Activated CD4-positive, CD25-positive, alpha-beta regulatory T cell treated with anti-CD3 and anti-CD28 coated beads, Interleukin-2, amount 50 U/mL, for 72 hours (primary cell): ENCODE measurements around the gene ZMIZ1.

Experiments
- DNase-seq: peaks from one replicate; pipeline ENCODE4 v3.0.0; 2021

The ZMIZ1 gene

DNA sequence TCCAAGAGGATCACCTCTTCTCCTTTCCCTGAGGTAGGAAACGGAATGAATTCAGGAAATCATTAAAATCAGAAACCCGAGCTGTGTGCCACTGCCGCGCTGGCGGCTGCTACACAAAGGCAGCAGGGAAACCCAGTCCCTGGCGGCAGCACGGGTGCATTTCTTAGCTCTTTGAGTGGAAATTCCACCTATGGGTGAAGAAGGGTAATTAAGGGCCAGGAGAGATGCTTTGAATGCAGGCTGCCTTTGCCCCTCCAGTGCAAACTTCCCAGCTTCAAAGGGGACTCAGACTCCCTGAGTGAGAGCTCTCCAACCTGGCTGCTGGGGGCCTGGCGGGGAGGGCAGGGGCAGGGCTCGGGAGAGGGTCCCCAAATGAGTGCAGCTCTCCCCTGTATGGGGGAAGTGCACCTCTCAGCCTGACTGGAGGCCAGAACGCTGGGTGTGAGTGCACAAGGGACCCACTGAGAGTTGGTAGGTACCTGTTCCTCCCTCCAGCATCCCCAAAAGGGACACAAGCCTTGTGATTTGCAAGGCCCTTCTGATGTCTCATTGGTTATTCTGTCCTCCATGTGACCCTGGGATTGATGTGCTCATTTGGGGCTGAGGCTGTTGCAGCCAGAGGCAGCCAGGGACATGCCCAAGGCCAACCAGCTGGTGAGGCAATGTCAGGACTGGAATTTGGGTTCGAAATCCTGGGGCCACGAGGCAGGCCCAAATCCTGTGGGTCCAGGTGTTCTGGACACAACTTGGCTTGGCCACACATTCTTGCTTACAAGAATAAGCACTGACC, 16.3 kb upstream of the ZMIZ1 start:
- no peak for DNase-seq

DNA sequence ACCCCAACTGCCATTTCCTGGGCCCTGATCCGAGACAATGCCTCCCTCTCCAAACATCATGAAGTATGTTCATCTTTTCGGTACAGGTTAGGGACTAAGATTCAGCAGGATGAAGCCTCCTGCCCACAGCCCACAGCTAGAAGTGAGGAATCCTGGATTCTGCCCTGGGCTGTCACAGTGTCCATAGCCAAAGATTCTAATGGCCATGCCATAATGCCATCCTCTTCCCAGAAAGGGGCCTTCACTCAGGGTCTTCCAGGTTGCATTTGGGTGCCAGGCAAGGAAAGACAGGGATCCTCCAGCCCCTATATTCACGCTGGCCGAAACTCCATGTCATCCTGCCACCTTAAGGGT, 15.7 kb upstream of the ZMIZ1 start:
- DNase-seq = no peak

DNA sequence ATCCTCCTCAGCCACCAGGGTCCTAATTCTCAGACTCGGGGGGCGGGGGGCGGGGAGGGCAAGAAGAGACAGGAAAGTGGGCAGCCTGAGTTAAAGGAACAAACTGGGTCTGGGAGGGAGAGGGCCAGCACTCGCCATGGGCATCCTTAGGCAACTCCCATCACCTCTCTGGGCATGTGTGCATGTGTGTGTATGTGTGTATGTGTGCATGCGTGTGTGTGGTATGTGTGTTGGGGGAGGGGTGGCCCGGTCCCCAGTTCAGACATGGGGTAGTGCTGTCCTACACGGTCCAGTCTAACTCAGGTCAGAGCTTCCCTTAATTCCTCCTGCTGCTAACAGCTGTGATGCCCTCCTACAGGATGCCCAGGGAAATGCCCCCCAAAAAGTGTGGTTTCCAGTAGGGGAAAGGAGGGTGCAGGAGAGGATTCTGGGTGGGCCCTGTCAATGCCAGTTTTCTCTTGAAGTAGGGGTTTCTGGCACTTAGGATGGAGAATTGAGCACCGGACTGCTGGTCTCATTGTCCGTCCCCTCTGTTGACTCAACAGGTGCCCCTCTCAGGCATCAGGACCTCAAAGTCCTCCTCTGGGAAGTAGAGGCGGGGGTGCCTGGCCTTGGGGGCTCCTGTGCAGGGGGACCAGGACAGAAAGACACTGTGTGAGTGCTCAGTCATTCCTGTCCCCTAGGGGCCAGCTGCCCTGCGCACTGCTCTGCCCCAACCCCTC, 15.1 kb upstream of the ZMIZ1 start:
- DNase-seq = peak; percentile 13

DNA sequence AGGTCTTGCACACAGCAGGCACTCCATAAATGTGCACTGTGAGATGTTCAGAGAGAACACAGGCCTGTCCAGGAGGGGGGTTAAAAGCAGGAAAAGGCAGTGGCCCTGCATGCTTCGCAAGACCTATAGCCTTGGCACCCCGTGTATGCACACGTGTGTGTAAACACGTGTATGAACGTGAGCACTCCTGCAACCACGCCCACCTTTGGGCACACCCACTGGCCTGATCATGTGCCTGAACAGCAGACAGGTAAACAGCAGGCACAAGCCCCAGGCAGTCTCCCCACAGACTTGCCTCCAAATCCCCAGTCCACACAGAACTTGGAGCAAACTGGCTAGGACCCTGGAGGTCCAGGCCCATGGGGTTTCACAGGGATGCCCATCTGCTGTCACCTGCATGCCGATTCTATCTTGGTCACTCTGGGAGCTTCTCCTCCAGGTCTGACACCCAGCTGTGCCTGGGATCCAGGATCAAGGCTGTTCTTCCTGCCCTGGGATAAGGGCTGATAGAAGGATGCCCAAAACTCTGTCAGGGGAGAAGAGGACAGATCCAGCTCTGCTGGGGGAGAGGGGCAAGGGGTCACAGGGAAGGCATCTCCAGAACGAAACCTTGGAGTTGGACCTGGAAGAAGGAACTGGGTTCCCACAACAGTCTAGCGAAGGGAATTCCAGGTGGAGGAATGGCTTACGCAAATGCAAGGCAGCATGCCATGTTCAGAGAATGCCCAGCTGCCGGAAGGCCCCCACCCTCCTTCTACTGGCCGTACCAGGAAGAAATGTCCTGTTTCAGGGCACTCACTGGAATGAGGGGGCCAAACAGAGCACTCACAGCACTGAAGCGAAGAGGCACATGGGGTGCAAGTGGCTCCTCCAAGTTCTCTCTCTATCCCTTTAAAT, 14.3 kb upstream of the ZMIZ1 start:
- DNase-seq = no peak

DNA sequence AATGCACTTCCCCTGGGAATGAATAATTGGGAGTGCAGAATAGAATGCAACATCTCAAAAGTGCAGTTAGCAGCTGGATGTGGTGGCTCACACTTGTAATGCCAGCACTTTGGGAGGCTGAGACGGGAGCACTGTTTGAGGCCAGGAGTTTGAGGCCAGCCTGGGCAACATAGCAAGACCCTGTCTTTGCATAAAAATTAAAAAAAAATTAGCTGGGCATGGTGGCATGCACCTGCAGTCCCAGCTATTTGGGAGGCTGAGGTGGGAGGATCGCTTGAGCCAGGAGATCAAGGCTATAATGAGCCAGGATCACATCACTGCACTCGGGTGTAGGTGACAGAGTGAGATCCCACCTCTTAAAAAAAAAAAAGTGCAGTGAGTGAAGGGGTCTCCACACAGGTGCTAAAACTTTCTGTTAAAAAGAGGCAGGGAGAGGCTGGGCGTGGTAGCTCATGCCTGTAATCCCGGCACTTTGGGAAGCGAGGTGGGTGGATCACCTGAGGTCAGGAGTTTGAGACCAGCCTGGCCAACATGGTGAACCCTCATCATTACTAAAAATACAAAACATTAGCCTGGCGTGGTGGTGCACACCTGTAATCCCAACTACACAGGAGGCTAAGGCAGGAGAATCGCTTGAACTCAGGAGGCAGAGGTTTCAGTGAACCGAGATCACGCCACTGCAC, 13.5 kb upstream of the ZMIZ1 start:
- no peak for DNase-seq

DNA sequence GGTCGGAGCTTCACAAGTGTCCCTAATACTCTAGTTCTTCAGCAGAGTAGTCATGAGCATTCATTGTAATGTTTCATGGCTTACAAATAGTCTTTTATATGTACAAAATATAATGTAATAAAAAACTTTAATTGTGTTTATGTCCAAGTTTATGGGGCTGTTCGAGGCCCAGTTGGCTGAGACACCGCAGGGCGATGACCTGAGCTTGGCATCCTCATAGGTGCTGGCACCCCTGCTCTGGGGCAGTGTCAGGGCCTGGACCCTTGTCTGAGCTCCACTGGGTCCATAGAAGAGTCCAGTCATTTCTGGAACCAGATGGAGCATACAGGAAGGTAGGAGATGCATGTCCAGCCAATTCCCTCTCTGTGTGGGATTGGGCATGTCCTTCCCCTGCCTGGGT, 12.9 kb upstream of the ZMIZ1 start:
- DNase-seq = no peak

DNA sequence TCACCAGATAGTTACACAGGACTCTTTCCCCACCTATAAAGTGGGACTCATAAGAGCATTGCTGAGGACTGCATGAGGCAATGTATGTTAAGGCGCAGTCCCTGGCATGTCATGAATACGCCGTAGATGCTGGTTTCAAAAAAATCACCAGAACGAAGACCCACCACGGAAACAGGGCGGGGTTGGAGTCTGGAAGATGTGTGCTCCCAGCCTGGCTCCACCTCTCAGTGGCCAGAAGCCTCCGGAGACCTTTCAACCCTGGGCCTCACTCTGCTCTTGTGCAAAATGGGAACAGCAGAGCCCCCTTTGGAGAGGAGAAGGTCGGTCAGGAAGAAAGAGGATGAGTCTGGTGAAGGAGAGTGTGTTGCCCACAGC, 12.4 kb upstream of the ZMIZ1 start:
- no peak for DNase-seq

DNA sequence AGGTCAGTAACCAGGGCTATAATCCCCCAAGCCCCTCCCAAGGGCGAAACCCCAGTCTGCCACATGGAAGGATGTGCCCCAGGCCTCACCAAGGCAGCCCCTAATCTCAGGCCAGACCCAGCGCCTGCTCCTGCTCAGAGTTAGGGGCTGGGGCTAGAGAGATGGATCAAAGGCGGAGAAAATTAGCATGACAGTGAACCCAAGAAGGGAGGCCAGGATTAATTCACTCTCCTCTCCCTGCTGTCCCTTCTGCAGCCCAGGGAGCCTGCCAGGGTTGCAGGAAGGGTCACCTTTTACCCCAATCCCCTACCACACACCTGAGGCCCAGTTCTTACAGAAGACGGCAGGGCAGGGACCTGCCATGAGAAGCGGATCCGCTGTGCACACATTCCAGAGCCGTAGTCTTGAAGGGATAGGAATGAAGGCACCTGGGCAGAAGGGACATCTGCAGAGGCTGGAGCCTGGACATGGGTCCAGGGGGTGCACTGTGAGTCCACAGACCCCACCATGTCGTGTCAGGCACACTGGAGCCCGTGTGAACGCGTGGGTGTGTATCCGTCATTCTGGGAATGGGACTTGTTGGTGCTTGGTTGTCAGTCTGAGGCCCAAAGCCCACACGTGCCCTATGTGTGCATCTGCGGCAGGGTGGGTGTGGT, 11.9 kb upstream of the ZMIZ1 start:
- no peak for DNase-seq

DNA sequence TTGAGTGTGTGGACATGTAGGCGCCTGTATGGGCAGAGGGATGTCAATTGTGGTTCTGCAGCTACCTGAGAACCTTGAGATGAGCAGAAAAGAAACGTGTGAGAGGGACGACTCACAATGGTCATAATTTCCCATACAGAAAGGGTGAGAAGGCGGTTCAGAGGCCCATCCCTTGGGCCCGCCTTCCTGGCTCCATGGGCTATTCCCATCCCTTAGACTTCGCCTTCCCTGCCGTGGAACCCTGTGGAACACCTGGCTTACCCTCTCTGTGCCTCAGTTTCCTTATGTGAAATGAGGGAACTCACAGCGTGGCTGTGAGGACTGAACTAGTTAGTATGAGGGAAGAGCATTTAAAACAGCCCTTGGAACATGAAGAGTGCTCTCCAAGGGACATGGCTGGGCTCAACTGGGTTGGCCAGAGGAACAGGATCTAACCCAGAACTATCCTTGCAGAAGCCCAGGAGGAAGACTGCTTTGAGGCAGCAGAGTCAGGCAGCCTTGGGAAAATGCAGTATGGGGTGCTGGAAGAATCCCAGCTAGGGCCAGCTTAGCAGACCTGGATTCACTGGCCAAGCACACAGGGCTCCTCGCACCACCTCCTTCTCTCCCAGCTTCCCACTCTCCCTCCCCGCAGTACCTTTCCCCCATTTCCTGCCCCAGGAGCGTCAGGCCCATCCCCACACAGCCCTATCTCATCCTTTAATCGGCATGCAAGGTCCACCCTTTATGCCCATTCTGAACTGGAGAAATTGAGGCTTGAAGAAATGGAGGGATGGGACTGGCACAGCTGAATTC, 11.1 kb upstream of the ZMIZ1 start:
- no peak for DNase-seq

DNA sequence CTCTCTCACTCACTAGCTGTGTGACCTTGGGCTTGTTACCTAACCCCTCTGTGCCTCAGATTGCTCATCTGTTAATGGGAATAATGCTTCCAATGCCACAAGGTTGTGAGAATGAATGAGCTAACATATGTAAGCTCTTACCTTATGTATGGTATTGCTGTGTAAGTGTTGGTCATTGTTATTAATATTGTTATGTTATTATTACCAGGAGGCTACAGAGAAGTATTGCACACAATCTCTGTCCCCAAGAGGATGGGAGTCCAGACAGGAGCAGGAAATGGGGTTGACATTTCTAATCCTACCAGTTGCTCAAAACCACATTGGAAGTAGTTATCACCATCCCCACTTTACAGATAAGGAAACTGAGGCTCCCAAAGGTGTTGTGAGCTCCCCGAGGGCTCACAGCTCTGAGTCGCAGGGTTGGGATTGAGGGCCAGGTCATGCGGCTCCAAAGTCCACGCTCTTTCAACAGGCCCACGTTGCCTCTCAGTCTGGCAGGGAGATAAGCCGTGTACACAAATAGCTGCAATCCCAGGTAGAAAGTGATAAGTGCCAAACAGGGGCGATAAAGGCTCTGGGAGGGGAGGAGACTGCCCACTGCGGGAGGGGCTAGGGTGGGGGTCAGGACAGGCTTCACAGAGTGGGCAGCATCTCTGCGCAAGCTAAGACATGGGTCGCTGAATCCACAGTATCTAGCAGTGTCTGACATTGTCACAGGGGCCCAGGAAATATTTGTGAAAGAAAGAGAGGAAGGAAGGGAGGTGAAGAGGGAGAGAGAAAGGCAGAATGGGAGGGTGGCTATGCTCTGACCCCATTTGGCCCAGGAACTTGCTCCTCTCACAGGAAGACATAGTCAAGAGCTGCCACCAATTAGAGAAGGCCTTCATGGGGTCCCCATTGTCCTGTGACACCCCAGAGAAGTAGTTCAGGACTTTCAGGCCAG, 9.6 kb upstream of the ZMIZ1 start:
- no peak for DNase-seq

DNA sequence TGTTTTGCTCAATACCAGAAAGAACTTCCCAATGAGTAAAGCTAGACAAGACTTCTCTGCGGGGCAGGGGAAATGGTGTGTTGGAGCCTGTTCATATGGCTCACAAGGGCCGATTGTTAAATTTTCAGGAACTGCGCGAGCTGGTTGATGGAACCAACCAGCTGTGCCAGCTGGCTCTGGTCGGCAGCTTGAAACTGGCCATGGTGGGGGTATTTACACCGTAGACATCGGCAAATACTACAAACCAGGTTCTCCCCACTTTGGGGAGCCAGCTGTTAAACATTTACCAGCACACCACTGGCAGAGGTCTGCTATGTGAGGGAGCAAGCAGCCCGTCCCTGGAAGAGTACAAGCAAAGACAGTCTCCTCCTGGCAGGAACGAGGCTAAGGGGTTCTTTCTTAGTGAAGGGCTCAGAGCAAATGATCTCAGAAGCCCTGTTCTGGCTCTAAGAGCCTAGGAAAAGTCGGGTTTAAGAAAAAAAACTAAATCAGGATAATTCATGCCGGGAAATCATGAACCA, 8.8 kb upstream of the ZMIZ1 start:
- no peak for DNase-seq

DNA sequence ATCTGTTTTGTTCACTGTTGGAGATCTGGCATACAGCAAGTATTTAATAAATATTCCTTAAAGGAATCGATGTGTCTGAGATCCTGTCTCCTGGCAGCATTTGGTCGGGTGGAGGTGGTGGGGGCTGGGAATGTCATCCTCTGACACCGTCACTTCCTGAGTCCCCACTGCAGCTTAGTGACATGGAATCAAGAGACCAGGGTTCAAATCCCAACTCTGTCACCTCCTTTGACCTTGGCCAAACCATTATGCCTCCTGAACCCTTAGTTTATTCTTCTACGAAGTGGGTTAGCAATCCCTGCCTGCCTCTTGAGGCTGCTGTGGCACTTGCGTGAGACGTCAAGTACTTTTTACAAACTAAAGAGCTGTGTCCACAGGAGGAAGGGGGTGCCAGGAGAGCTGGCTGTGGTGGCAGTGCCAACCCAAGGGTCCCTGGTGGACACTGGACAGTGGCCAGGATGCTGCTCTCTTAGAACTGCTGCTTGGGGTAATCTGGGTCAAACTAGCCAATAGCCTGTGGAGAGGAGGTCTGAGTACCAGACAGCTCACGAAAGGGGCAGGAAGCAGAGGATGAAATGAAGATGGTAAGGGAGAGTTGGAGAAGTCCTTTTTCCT, 8.0 kb upstream of the ZMIZ1 start:
- no peak for DNase-seq

DNA sequence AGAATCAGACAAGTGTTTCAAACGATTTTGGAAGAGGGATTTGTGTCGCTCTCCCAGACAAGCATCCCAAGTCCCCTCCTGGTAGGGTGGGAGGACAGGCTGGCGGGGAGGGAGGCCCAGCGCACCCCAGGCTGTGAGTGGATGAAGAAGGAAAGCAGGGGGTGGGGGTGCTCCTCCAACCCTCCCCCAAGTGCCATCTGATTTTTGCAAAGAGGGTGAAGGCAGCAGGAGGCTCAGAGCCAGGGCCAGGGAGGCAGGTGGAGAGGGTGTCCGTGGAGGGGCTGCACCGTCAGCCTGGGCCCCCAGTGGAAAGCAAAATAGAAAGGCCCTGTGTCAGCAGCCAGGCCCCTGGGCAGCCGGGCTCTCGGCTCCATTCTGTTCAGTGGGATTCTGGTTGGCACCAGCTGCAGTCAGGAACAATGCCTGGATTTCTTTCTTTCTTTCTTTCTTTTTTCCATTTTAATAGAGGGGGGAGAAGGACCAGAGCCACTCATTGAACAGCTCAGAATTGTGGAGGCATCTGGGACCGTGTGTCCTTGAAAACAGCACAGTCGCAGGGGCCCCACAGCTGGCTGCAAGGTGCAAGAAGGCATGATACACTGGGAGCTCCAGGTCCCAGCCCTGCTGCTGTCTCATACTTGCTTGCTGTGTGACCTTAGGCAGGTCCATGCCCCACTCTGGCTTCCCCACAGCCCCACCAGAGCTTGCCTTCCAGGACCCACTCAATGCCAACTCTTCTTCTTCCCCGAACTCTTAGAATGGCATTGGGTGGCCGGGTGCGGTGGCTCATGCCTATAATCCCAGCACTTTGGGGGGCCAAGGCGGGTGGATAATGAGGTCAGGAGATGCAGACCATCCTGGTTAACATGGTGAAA, 7.1 kb upstream of the ZMIZ1 start:
- DNase-seq = no peak

DNA sequence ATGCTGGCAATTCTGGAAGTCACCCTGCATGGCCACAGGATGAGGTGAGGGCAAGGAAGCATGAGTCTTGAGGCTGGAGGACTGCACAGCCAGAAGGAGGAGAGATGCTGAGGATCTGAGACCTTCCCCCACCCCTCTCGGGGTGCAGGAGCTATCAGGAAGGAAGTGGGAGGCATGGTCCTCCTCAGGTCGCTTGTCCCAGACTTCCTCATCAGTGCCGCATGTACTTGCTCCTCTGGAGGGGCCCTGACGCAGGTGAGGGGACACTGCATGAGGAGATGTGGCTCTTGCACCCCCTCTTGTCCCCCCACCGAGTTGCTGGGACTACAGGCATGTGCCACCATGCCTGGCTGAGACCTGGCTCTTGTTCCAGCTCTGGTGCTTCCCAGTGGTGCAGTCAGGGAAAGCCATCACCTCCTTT, 5.7 kb upstream of the ZMIZ1 start:
- DNase-seq = no peak

DNA sequence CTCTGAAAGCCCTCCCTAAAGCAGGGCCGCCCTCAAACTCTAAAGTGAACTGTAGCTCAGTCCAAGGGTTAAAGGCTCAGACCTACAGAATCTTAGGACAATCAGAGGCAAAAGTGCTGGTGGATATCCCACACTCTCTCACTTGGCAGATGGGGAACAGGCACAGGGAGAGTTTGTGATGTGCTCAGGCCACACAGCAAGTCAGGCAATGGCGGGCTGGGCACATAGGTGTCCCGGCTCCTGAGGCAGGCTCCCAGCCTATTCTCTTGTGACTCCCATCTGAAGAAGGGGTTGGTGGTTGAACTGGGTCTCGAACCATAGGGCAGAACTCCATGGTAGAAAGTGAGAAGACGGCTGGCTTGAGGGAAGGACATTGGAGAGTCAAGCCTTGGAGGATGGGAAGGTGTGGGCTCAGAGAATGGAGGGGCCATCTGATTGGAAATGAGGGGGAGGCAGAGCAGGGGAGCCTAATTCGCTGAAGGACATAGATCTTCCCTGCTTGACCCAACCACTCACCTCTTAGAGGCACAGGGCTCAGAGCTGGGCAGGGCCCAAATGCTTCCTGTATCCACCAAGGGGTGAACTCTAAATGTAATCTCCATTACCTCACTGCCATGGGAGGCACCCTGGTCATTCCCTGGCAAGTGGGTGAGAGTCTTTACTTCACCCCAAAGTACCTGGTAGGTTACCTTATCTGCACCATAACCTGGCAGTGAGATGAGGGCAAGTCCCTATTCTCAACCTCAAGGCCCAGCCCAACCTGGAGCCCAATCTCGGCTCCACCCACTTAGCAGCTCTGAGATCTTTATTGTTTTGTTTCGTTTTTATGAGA, 4.9 kb upstream of the ZMIZ1 start:
- no peak for DNase-seq

DNA sequence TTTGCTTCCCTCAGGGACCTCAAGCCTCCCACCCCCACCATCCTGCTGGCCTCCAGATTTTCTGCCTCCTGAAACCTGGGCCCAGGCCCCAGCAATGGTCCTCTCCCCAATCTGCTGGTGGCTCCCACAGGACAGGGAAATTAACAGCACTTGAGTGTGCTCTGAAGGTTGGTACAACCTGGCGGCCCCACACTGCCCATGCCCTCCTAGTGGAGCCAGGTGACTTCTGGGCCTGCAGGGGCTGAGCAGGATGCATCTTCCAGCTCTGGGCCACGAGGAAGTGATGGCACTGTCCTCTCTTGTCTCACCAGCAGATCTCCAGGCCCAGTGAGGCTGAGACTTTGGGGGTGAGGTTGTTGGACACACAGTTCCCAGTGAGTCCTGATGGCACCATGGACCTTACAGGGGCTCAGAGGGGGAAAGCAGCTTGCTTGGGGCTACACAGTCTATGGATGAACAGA, 3.6 kb upstream of the ZMIZ1 start:
- no peak for DNase-seq

DNA sequence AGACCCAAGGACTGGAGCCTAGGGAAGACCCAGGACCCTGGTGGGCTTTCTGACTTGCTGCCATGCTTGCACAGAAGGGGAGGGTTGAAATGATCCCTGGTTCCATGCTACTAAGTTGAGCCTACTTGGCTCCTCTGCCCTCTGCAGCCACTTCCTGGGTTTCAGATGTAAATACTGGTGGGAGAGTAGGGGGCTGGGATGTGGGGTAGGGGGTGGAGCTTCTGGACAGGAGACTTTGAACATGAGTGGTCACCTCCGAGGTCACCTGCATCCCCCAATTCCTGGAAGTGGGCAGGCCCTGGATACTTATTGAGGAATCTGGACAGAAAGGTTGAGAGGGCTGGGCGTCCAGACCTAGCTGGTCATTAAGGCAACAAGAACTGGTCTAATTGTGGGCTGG, 2.9 kb upstream of the ZMIZ1 start:
- no peak for DNase-seq
